IMR-90 (cell line): ENCODE measurements around the gene INTS12. TPM values are rescaled to one million over a fixed set of nuclear protein-coding genes. Genes with fewer than 3 reads are reported as not detected.

ENCODE experiments used
- ATAC-seq: fragments of 200-7000 bp; cut with Tn5 transposase; 2 replicates; pipeline ENCODE4 v1.9.1; 2020; ENCODE audit warnings: low read depth, mild to moderate bottlenecking, moderate library complexity
- BruUV-seq: library from RNA; stranded (reverse); fragments of 400-500 nt; replicated peaks from 2 replicates; lab custom pipeline; 2021; lab: Mats Ljungman, UMichigan
- CTCF ChIA-PET: fragments of 300-600 bp; formaldehyde crosslinking; extraction: SDS; loops from one replicate; lab custom pipeline; 2021; ENCODE audit warnings: antibody characterized with exemption; lab: Yijun Ruan, JAX
- POLR2A ChIA-PET: fragments of 300-600 bp; sonication (Branson Sonifier 250); formaldehyde crosslinking; loops from one replicate; lab custom pipeline; 2022; ENCODE audit warnings: antibody characterized with exemption; ENCODE audit not compliant: unreplicated experiment; lab: Charles Lee
- DNase-seq: peaks from one replicate; pipeline ENCODE4 v3.0.0; 2013
- H2AFZ ChIP-seq: replicated peaks from 2 replicates; pipeline ENCODE3; 2013; ENCODE audit warnings: low read length, mild to moderate bottlenecking; ENCODE audit not compliant: poor library complexity
- H2AK5ac ChIP-seq: 2 replicates; pipeline ENCODE4 v1.6.1; 2013; ENCODE audit warnings: low read depth, low read length, inconsistent platforms
- H2AK9ac ChIP-seq: replicated peaks from 2 replicates; pipeline ENCODE3; 2013; ENCODE audit warnings: mild to moderate bottlenecking, low read depth, low read length, moderate library complexity; ENCODE audit not compliant: poor library complexity
- H2BK120ac ChIP-seq: 2 replicates; pipeline ENCODE4 v1.6.1; 2013; ENCODE audit warnings: low read depth, low read length, inconsistent platforms
- H2BK15ac ChIP-seq: 3 replicates; pipeline ENCODE4 v1.6.1; 2013; ENCODE audit warnings: low read depth, low read length, inconsistent platforms
- H2BK20ac ChIP-seq: 2 replicates; pipeline ENCODE4 v1.6.1; 2013; ENCODE audit warnings: low read depth, mild to moderate bottlenecking, inconsistent platforms, low read length, moderate library complexity
- H2BK5ac ChIP-seq: 2 replicates; pipeline ENCODE4 v1.6.1; 2013; ENCODE audit warnings: mild to moderate bottlenecking, low read depth, low read length, inconsistent platforms; ENCODE audit not compliant: poor library complexity, severe bottlenecking
- H3K14ac ChIP-seq: replicated peaks from 2 replicates; pipeline ENCODE4 v1.6.1; 2013; ENCODE audit warnings: low read depth, low read length, inconsistent platforms
- H3K18ac ChIP-seq: 2 replicates; pipeline ENCODE4 v1.6.1; 2013; ENCODE audit warnings: low read depth, low read length, control low read depth
- H3K23ac ChIP-seq: 2 replicates; pipeline ENCODE4 v1.6.1; 2013; ENCODE audit warnings: low read depth, low read length, inconsistent platforms
- H3K27ac ChIP-seq: 2 replicates; pipeline ENCODE4 v1.5.1; 2013; ENCODE audit warnings: mild to moderate bottlenecking, control low read depth, low read length; ENCODE audit not compliant: insufficient read depth
- H3K27me3 ChIP-seq: 2 replicates; pipeline ENCODE4 v1.6.1; 2013; ENCODE audit warnings: low read length; ENCODE audit not compliant: control insufficient read depth, insufficient read depth
- H3K36me3 ChIP-seq: 2 replicates; pipeline ENCODE4 v1.6.1; 2013; ENCODE audit warnings: low read length, mixed read lengths; ENCODE audit not compliant: control insufficient read depth, insufficient read depth
- H3K4ac ChIP-seq: 2 replicates; pipeline ENCODE4 v1.6.1; 2013; ENCODE audit warnings: low read depth, low read length, inconsistent platforms
- H3K4me1 ChIP-seq: 2 replicates; pipeline ENCODE4 v1.6.1; 2013; ENCODE audit warnings: low read length, mixed read lengths; ENCODE audit not compliant: control insufficient read depth, insufficient read depth
- H3K4me2 ChIP-seq: 2 replicates; pipeline ENCODE4 v1.6.1; 2013; ENCODE audit warnings: low read depth, mild to moderate bottlenecking, control low read depth, low read length, moderate library complexity
- H3K4me3 ChIP-seq: 2 replicates; pipeline ENCODE4 v1.5.1; 2013; ENCODE audit warnings: low read depth, mild to moderate bottlenecking, control low read depth, low read length, moderate library complexity; ENCODE audit not compliant: insufficient read depth
- H3K56ac ChIP-seq: 2 replicates; pipeline ENCODE4 v1.6.1; 2013; ENCODE audit warnings: low read length, inconsistent platforms; ENCODE audit not compliant: insufficient read depth; ENCODE audit errors: extremely low read depth
- H3K79me1 ChIP-seq, 2 experiments: 2 replicates each; pipeline ENCODE4 v1.6.1; 2013; ENCODE audit warnings: low read length in 2 of 2, inconsistent platforms in 1 of 2, low read depth in 1 of 2
- H3K9ac ChIP-seq: 2 replicates; pipeline ENCODE4 v1.6.1; 2013; ENCODE audit warnings: low read depth, low read length, control low read depth
- H3K9me1 ChIP-seq: 2 replicates; pipeline ENCODE4 v1.6.1; 2013; ENCODE audit warnings: low read length, inconsistent platforms; ENCODE audit not compliant: insufficient read depth
- H3K9me3 ChIP-seq: 2 replicates; pipeline ENCODE4 v1.6.1; 2013; ENCODE audit warnings: low read length; ENCODE audit not compliant: control insufficient read depth, insufficient read depth
- H4K20me1 ChIP-seq: 2 replicates; pipeline ENCODE4 v1.6.1; 2013; ENCODE audit warnings: low read length, inconsistent platforms; ENCODE audit not compliant: insufficient read depth
- H4K5ac ChIP-seq: 2 replicates; pipeline ENCODE4 v1.6.1; 2013; ENCODE audit warnings: mild to moderate bottlenecking, low read depth, low read length, control low read depth
- H4K8ac ChIP-seq, 2 experiments: 2 replicates each; pipeline ENCODE4 v1.6.1; 2013; ENCODE audit warnings: low read depth in 2 of 2, low read length in 2 of 2, control low read depth in 1 of 2, inconsistent platforms in 1 of 2
- H4K91ac ChIP-seq: 2 replicates; pipeline ENCODE4 v1.6.1; 2013; ENCODE audit warnings: low read depth, low read length, inconsistent platforms; ENCODE audit not compliant: insufficient read depth
- MAZ ChIP-seq: IDR thresholded peaks from 2 replicates; pipeline ENCODE4 v1.6.1; 2012; ENCODE audit warnings: low read depth, mild to moderate bottlenecking, low read length, improper control_type of control experiment, moderate library complexity, borderline replicate concordance
- WGBS, 2 experiments: methylation state at CpG; one replicate each; pipeline versions ENCODE4 v1.1.5 to v1.1.7; 2013; ENCODE audit warnings: missing lambda C conversion rate in 2 of 2; ENCODE audit not compliant: insufficient read length in 1 of 2; ENCODE audit errors: extremely low coverage in 2 of 2; 5-methylcytosine and 5-hydroxymethylcytosine counted together
- dilution Hi-C: fragments of 300-500 bp; cut with HindIII; formaldehyde crosslinking; loops from one replicate; pipeline ENCODE4 v1.14.3; 2018; ENCODE audit warnings: low sequenced_read_pairs; ENCODE audit not compliant: unreplicated experiment
- in situ Hi-C: fragments of 300-500 bp; cut with MboI; formaldehyde crosslinking; loops from 3 replicates; pipeline ENCODE4 v1.14.3; 2019; ENCODE audit warnings: low sequenced_read_pairs, inconsistent platforms, mixed read lengths
- intact Hi-C: fragments of 100-400 bp; cut with micrococcal nuclease; formaldehyde crosslinking; loops from 2 replicates; pipeline ENCODE4 v1.10.0; 2022
- polyA plus RNA-seq, 3 experiments: library from polyadenylated mRNA; depleted of rRNA; stranded (reverse); fragments of >200 nt; gene quantifications; 2 replicates each; pipeline ENCODE4 v1.2.3, GENCODE V29; 2012; ENCODE audit warnings: low replicate concordance in 1 of 3
- total RNA-seq: library from RNA; depleted of rRNA; stranded (reverse); fragments of >200 nt; gene quantifications from 2 replicates; pipeline ENCODE4 v1.2.3, GENCODE V29; 2012
- TF ChIP-seq, protein P1 (sequence below): fragments of 150-350 bp; IDR thresholded peaks from 2 replicates; pipeline ENCODE4 v1.6.1; 2017; ENCODE audit warnings: mild to moderate bottlenecking, antibody characterized with exemption, low read length, low read depth

Gene INTS12
- total and polyA plus RNA-seq, 2 of the 4 experiments (the other 2 are of a cell fraction): 27.5 to 36.0 TPM

DNA sequence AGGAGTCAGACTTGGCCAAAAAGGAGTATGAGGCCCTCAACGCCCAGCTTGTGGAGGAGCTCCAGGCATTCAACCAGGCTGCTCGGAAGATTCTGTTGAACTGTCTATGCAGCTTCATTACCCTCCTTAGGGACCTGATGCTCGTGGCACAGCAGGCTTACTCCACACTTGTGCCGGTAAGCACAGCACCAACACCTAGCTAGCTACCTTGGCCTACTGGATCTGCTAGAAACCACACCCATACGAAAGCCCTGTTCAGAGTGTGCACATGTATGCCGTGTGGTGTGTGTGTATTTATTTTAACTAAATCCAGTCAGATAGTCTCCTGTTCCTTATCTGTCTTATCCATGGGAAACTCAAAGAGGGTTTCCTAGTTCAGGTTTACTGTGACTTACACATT, 49.3 kb downstream of the INTS12 start:
- Histone ChIP-seq H4K91ac (no peak overlapping the region), H3K79me1 (no peaks in the 10 kb centered on the region), H2BK5ac (no peak overlapping the region), H3K23ac (no peak overlapping the region), H4K5ac (no peak overlapping the region), H3K56ac (no peak overlapping the region), H4K20me1 (no peaks in the 10 kb centered on the region), H2AK9ac (no peak overlapping the region), H3K27me3 (no peaks in the 10 kb centered on the region), H3K14ac (no peak overlapping the region), H3K4me1 (no peaks in the 10 kb centered on the region), H3K9me1 (no peaks in the 10 kb centered on the region), H3K27ac (no peak overlapping the region), H3K4me3 (no peak overlapping the region), H3K9ac (no peak overlapping the region), H4K8ac (no peak overlapping the region), H3K4me2 (no peak overlapping the region), H2BK20ac (no peak overlapping the region), H3K9me3 (no peaks in the 10 kb centered on the region), H3K18ac (no peak overlapping the region), H3K4ac (no peak overlapping the region), H2AK5ac (no peak overlapping the region), H2AFZ (no peak overlapping the region), H2BK15ac (no peak overlapping the region), H3K36me3 (no peaks in the 10 kb centered on the region), H2BK120ac (no peak overlapping the region)
- in situ Hi-C loops: no loop called here
- DNase-seq (no peak), ATAC-seq (no peak)
- dilution Hi-C loops: no loop called here
- no TSS peak for BruUV-seq
- intact Hi-C loops: no loop called here
- ChIA-PET CTCF (no interaction called here), POLR2A (no interaction called here)
- no peak for TF ChIP-seq MAZ
- TF ChIP-seq, protein P1, sequence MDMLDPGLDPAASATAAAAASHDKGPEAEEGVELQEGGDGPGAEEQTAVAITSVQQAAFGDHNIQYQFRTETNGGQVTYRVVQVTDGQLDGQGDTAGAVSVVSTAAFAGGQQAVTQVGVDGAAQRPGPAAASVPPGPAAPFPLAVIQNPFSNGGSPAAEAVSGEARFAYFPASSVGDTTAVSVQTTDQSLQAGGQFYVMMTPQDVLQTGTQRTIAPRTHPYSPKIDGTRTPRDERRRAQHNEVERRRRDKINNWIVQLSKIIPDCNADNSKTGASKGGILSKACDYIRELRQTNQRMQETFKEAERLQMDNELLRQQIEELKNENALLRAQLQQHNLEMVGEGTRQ: no peak
- no CpG with 5 or more reads among the region's 6 CpGs for WGBS, 2 experiments
